ENCODE results near the gene ATIC. TPM values are rescaled to one million over a fixed set of nuclear protein-coding genes. Genes with fewer than 3 reads are reported as not detected.

ATIC gene
- total RNA-seq, 1 experiment from 2014 or later = 285 TPM

DNA sequence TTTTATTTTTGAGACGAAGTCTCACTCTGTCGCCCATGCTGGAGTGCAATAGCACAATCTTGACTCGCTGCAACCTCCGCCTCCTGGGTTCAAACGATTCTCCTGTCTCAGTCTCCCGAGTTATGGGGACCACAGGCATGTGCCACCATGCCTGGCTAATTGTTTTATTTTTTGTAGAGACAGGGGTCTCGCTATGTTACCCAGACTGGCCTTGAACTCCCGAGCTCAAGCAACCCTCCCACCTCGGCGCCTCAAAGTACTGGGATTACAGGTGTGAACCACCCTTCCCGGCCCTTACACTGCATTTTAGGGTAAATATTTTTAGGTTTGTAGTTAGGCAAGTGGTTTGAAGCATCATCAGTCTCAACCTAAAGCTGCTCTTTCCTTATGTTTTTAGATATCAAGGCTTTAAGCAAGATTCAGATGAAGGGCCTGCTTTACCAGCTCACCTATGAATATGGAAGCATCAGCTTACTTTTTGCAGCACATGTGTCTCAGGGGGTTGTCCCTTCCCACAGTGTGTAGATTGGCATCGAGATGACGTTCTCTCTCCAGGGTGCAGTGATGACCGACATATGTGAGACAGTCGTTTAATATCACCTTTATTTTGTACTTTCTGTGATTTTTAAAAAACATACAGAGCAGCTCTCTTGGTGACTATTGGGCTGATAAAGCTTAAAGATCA, 47.2 kb downstream of the ATIC start (continued):
- TF ChIP-seq AR (CRISPR knock-in tag; IDR thresholded peaks at IDR 0.05) (no peak), E2F4 (CRISPR knock-in tag; IDR thresholded peaks at IDR 0.05; ENCODE audit: borderline replicate concordance, low read depth) (no peak), NFE2L1 (CRISPR knock-in tag; IDR thresholded peaks at IDR 0.05) (no peak), FOXJ3 (CRISPR knock-in tag; IDR thresholded peaks at IDR 0.05; ENCODE audit: borderline replicate concordance) (no peak), ZNF671 (CRISPR knock-in tag; IDR thresholded peaks at IDR 0.05) (no peak)

- Mint-ChIP-seq H3K27me3 (ENCODE audit: low read depth) (no peaks in the 10 kb centered on the region), H3K4me3 (no peak overlapping the region), H3K9me3 (no peaks in the 10 kb centered on the region), H3K36me3 (peaks cover 38% of the 10 kb centered on the region), H3K4me1 (peaks cover 8% of the 10 kb centered on the region; the same call in 1 of the 2 replicates), H3K27ac (no peak overlapping the region)
- ChIA-PET POLR2A (no interaction called here), CTCF (no interaction called here)
- ATAC-seq = no peak
- no peak for DNase-seq (ENCODE audit: low spot score)
- TF ChIP-seq OVOL2 (CRISPR knock-in tag; IDR thresholded peaks at IDR 0.05; ENCODE audit: borderline replicate concordance) = no peak
- no peak for TF ChIP-seq ZNF396 (CRISPR knock-in tag; IDR thresholded peaks at IDR 0.05; ENCODE audit: borderline replicate concordance)
- TF ChIP-seq SMAD3 (CRISPR knock-in tag; IDR thresholded peaks at IDR 0.05; ENCODE audit: borderline replicate concordance) = no peak
- no peak for TF ChIP-seq CBFB (CRISPR knock-in tag; IDR thresholded peaks at IDR 0.05; ENCODE audit: low read depth)
- TF ChIP-seq USF2 (CRISPR knock-in tag; IDR thresholded peaks at IDR 0.05) = no peak
- TF ChIP-seq NR3C1 (CRISPR knock-in tag; conservative IDR thresholded peaks at IDR 0.05; ENCODE audit: low read depth) = no peak
- no peak for TF ChIP-seq MYBL2 (CRISPR knock-in tag; IDR thresholded peaks at IDR 0.05)
- TF ChIP-seq, protein P1, sequence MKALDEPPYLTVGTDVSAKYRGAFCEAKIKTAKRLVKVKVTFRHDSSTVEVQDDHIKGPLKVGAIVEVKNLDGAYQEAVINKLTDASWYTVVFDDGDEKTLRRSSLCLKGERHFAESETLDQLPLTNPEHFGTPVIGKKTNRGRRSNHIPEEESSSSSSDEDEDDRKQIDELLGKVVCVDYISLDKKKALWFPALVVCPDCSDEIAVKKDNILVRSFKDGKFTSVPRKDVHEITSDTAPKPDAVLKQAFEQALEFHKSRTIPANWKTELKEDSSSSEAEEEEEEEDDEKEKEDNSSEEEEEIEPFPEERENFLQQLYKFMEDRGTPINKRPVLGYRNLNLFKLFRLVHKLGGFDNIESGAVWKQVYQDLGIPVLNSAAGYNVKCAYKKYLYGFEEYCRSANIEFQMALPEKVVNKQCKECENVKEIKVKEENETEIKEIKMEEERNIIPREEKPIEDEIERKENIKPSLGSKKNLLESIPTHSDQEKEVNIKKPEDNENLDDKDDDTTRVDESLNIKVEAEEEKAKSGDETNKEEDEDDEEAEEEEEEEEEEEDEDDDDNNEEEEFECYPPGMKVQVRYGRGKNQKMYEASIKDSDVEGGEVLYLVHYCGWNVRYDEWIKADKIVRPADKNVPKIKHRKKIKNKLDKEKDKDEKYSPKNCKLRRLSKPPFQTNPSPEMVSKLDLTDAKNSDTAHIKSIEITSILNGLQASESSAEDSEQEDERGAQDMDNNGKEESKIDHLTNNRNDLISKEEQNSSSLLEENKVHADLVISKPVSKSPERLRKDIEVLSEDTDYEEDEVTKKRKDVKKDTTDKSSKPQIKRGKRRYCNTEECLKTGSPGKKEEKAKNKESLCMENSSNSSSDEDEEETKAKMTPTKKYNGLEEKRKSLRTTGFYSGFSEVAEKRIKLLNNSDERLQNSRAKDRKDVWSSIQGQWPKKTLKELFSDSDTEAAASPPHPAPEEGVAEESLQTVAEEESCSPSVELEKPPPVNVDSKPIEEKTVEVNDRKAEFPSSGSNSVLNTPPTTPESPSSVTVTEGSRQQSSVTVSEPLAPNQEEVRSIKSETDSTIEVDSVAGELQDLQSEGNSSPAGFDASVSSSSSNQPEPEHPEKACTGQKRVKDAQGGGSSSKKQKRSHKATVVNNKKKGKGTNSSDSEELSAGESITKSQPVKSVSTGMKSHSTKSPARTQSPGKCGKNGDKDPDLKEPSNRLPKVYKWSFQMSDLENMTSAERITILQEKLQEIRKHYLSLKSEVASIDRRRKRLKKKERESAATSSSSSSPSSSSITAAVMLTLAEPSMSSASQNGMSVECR (CRISPR knock-in tag; IDR thresholded peaks at IDR 0.05; ENCODE audit: borderline replicate concordance) = no peak
- TF ChIP-seq, protein P2, sequence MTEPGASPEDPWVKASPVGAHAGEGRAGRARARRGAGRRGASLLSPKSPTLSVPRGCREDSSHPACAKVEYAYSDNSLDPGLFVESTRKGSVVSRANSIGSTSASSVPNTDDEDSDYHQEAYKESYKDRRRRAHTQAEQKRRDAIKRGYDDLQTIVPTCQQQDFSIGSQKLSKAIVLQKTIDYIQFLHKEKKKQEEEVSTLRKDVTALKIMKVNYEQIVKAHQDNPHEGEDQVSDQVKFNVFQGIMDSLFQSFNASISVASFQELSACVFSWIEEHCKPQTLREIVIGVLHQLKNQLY (CRISPR knock-in tag; IDR thresholded peaks at IDR 0.05) = no peak
- no peak for TF ChIP-seq RORB (CRISPR knock-in tag; IDR thresholded peaks at IDR 0.05)
- no peak for TF ChIP-seq FOXP4 (CRISPR knock-in tag; IDR thresholded peaks at IDR 0.05)
- TF ChIP-seq, protein P3, sequence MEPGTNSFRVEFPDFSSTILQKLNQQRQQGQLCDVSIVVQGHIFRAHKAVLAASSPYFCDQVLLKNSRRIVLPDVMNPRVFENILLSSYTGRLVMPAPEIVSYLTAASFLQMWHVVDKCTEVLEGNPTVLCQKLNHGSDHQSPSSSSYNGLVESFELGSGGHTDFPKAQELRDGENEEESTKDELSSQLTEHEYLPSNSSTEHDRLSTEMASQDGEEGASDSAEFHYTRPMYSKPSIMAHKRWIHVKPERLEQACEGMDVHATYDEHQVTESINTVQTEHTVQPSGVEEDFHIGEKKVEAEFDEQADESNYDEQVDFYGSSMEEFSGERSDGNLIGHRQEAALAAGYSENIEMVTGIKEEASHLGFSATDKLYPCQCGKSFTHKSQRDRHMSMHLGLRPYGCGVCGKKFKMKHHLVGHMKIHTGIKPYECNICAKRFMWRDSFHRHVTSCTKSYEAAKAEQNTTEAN (CRISPR knock-in tag; IDR thresholded peaks at IDR 0.05) = no peak
- no peak for TF ChIP-seq GTF2I (CRISPR knock-in tag; conservative IDR thresholded peaks at IDR 0.05)
- TF ChIP-seq CDX4 (CRISPR knock-in tag; IDR thresholded peaks at IDR 0.05; ENCODE audit: borderline replicate concordance) = no peak
- TF ChIP-seq ZNF263 (CRISPR knock-in tag; IDR thresholded peaks at IDR 0.05; ENCODE audit: low read depth) = no peak
Observed at GRCh38 chr2:215359576-215359922, 47.7 kb downstream of the ATIC start.
